Measurements from ENCODE around the gene ANKRD13A.

GRCh38 chr12:110006115-110006514, 6.9 kb downstream of the ANKRD13A start:
- TF ChIP-seq POLR2A (IDR thresholded peaks at IDR 0.05) (no peak), CTCF (IDR thresholded peaks at IDR 0.05) (no peak)

Data from body of pancreas (tissue), 4 donors.